SK-N-MC (cell line): Measurements from ENCODE around the gene SLC4A2.
"Not testable (repeated sequence)": the region's sequence is repeated elsewhere in the genome, so short reads cannot be mapped to it uniquely, and the experiment has no call there.

ENCODE experiments used
- DNase-seq: peaks from one replicate; pipeline ENCODE4 v3.0.0-alpha.2; 2011; ENCODE audit warnings: low read depth, low spot score
- H3K27ac ChIP-seq: fragments of 200-600 bp; sonication (generic); 2 replicates; pipeline ENCODE4 v1.5.1; 2016; ENCODE audit warnings: mixed run types
- H3K36me3 ChIP-seq: fragments of 200-600 bp; sonication (generic); 2 replicates; pipeline ENCODE4 v1.6.1; 2017; ENCODE audit warnings: antibody characterized with exemption, low read length, mixed read lengths; ENCODE audit not compliant: insufficient read depth
- H3K4me3 ChIP-seq: fragments of 200-600 bp; sonication (generic); 2 replicates; pipeline ENCODE4 v1.5.1; 2016
- H3K9ac ChIP-seq: fragments of 200-600 bp; sonication (generic); 2 replicates; pipeline ENCODE4 v1.8.0; 2017; ENCODE audit warnings: mixed run types, mixed read lengths; ENCODE audit not compliant: insufficient read length
- H3K9me3 ChIP-seq: fragments of 200-600 bp; sonication (generic); 2 replicates; pipeline ENCODE4 v1.6.1; 2017; ENCODE audit warnings: low read depth, mild to moderate bottlenecking, antibody characterized with exemption, low read length, moderate library complexity, mixed read lengths
- EZH2 ChIP-seq: fragments of 200-600 bp; sonication (generic); IDR thresholded peaks from one replicate; pipeline ENCODE4 v1.6.1; 2017; ENCODE audit warnings: antibody characterized with exemption
- FOXP2 ChIP-seq: optimal IDR thresholded peaks from 2 replicates; pipeline ENCODE3; 2011; ENCODE audit warnings: mild to moderate bottlenecking, moderate library complexity; ENCODE audit not compliant: insufficient read depth; ENCODE audit errors: extremely low read length, control extremely low read depth
- POLR2AphosphoS5 ChIP-seq: IDR thresholded peaks from 2 replicates; pipeline ENCODE4 v1.6.1; 2012; ENCODE audit warnings: mild to moderate bottlenecking, low read depth, low read length, borderline replicate concordance

The SLC4A2 gene

GRCh38 chr7:151059367-151060112 is at the start of gene SLC4A2:
TSS of gene SLC4A2 (plus strand) at chr7:151059589. CDS start at chr7:151061988, 2,399 bp downstream.
- peaks cover 8% of the 10 kb centered on the region; the same call in 1 of the 2 replicates for H3K36me3 ChIP-seq
- no peak for DNase-seq
- peak within 1 kb of the TSS; percentile 89 for H3K27ac ChIP-seq
- H3K9ac ChIP-seq: peak within 1 kb of the TSS; percentile 73
- H3K4me3 ChIP-seq: peak within 1 kb of the TSS; percentile 94
- H3K9me3 ChIP-seq: no peaks in the 10 kb centered on the region
- peak; percentile 29; the same call in 1 of the 2 replicates for TF ChIP-seq POLR2AphosphoS5
- TF ChIP-seq FOXP2: no peak

GRCh38 chr7:151010037-151010306 is 49.4 kb upstream of the SLC4A2 start:
- TF ChIP-seq POLR2AphosphoS5 (no peak), FOXP2 (no peak), EZH2 (no peak)
- no peak overlapping the region for H3K4me3 ChIP-seq
- no peak for DNase-seq
- no peaks in the 10 kb centered on the region for H3K9me3 ChIP-seq
- H3K9ac ChIP-seq: no peak overlapping the region
- no peaks in the 10 kb centered on the region for H3K36me3 ChIP-seq
- no peak overlapping the region for H3K27ac ChIP-seq

- H3K9me3 ChIP-seq: no peaks in the 10 kb centered on the region
- no peaks in the 10 kb centered on the region for H3K36me3 ChIP-seq
- TF ChIP-seq EZH2 (no peak), FOXP2 (no peak), POLR2AphosphoS5 (no peak)
- no peak overlapping the region for H3K9ac ChIP-seq
- no peak for DNase-seq
- H3K4me3 ChIP-seq: no peak overlapping the region
- no peak overlapping the region for H3K27ac ChIP-seq
These were observed 48.9 kb upstream of the SLC4A2 start for GRCh38 chr7:151010307-151011096.

- TF ChIP-seq FOXP2 (no peak), EZH2 (no peak), POLR2AphosphoS5 (no peak)
- Histone ChIP-seq H3K9me3 (no peaks in the 10 kb centered on the region), H3K9ac (no peak overlapping the region), H3K4me3 (no peak overlapping the region), H3K27ac (no peak overlapping the region), H3K36me3 (no peaks in the 10 kb centered on the region)
- DNase-seq: no peak
These were observed 48.3 kb upstream of the SLC4A2 start for GRCh38 chr7:151011097-151011409.

- H3K9ac ChIP-seq, H3K36me3 ChIP-seq, H3K4me3 ChIP-seq, DNase-seq, H3K27ac ChIP-seq, H3K9me3 ChIP-seq: not testable (repeated sequence)
These were observed 47.8 kb upstream of the SLC4A2 start for GRCh38 chr7:151011616-151012015.

- TF ChIP-seq POLR2AphosphoS5 (no peak), FOXP2 (no peak), EZH2 (no peak)
- DNase-seq: no peak
- Histone ChIP-seq H3K9me3 (no peaks in the 10 kb centered on the region), H3K27ac (no peak overlapping the region), H3K36me3 (no peaks in the 10 kb centered on the region), H3K4me3 (no peak overlapping the region), H3K9ac (no peak overlapping the region)
These were observed 47.2 kb upstream of the SLC4A2 start for GRCh38 chr7:151012031-151012692.

- Histone ChIP-seq H3K9ac (no peak overlapping the region), H3K4me3 (no peak overlapping the region), H3K36me3 (no peaks in the 10 kb centered on the region), H3K9me3 (no peaks in the 10 kb centered on the region), H3K27ac (no peak overlapping the region)
- TF ChIP-seq POLR2AphosphoS5 (no peak), EZH2 (no peak), FOXP2 (no peak)
- DNase-seq: no peak
These were observed 46.5 kb upstream of the SLC4A2 start for GRCh38 chr7:151012911-151013347.

- Histone ChIP-seq H3K9ac (no peak overlapping the region), H3K4me3 (no peak overlapping the region), H3K36me3 (no peaks in the 10 kb centered on the region), H3K9me3 (no peaks in the 10 kb centered on the region), H3K27ac (no peak overlapping the region)
- TF ChIP-seq FOXP2 (no peak), EZH2 (no peak)
- no peak for DNase-seq
These were observed 46.0 kb upstream of the SLC4A2 start for GRCh38 chr7:151013356-151013732.
